Measurements from ENCODE around the gene FOXC2. TPM values are rescaled to one million over a fixed set of nuclear protein-coding genes. Genes with fewer than 3 reads are reported as not detected.

Gene FOXC2
- total RNA-seq, 2 donors from 2014 or later: 11.9 to 12.2 TPM

DNA sequence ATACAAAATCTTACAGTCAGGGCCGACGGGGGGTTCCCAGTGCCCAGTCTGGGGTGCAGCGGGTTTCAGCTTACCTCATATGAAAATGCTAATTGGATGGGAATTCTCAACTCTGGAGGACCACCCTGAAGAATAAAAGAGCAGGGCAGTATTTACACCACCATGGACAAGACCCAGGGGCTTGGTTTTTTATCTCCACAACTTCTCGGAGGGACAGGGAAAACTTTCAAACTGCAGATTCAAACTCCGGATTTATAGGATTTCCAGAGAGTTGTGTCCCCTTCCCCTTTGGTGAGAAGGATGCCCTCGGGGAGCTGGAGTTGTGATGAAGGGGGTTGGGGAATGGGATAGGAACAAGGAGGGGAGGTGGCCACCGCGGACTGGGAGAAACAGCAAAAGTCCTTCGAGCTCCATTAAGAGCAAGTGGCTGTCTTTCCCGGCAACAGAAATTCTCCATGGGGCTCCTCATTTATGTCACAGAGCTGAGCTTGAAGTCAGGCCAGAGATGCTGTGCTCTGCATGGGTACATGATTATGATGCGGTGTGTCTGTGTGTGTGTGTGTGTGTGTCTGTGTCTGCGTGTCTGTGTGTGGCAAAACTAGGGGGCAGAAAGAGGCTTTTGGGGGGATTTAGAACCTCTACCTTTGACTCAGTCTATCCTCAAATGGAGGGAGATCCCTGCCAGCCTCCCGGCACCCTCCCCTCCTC, 27.4 kb downstream of the FOXC2 start:
- intact Hi-C loops (cut with DNase I): no loop called here
- no peak for DNase-seq (ENCODE audit: low spot score)

GRCh38 chr16:86594721-86595120, 28.1 kb downstream of the FOXC2 start:
- DNase-seq (ENCODE audit: low spot score): no peak
- intact Hi-C loops (cut with DNase I): no loop called here

DNA sequence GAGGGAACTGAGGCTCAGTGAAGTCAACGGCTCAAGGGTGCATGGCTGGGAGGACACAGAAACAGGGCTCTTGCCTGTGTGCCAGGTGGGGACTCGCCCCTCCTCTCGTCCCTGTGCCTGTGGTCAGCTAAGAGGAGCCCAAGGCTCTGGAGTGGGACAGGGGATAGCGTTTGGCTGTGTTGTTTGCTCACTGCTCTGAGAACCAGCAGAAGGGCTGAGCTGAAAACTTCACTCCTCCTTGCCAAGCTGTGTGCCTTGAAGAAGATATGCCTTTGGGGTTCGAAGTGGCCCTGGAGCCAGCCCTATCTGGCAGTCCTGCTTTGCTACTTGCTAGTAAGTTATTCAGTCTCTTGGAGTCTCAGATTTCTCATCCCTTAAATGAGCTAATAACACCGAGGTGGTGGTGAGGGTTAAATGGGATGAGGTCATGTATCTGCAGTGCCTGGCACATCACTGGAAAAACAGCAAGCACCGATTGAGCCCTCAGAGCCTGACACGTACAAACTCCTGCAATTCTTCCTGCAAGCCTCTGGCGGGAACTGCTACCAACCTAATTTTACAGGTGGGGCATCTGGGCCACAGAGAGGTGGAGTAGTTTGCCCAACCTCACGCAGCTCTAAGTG, 29.5 kb downstream of the FOXC2 start:
- intact Hi-C loops (cut with DNase I): no loop called here

DNA sequence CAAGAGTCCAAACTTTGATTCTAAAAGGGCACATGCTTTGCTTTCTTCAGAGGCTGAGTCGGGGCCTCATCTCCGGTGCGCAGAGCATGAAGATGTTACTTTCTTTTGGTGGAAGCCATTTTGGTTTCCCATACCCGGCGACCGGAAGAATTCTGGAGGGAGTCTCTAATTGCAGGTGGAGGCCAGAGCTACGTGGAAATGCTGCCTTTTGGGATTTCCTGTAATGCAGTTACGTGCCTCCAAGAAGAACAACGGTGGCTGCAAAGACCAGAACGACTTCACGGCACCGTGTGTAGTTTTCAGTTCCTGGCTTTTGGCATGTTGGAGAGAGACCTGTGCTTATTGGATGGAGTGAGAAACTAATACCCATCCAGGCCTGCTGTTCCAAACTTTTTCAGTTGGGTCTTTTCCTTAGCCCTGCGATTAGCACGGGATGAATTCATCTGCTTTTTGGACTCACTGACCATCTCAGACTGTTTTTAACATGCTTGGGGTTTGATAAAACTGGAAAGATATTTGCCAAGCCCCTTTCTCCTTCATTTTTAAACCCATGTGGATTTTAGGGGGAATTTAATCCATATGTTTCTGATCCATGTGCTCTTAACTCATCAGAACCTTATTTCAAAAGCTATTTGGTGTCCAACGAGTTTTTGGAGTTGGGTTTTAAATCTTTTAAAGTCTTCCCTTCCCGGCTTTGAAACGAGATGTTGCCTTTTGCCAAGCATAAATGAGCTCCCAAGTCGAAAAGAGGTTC, 30.7 kb downstream of the FOXC2 start:
- intact Hi-C loops (cut with DNase I): no loop called here

More for the DNA sequence above, 29.5 kb downstream of the FOXC2 start:
- DNase-seq (ENCODE audit: low spot score): no peak

GRCh38 chr16:86597880-86598606, 31.4 kb downstream of the FOXC2 start:
- intact Hi-C loops (cut with DNase I): no loop called here
- no peak for DNase-seq (ENCODE audit: low spot score)

More for the DNA sequence above, 30.7 kb downstream of the FOXC2 start:
- DNase-seq (ENCODE audit: low spot score): no peak

DNA sequence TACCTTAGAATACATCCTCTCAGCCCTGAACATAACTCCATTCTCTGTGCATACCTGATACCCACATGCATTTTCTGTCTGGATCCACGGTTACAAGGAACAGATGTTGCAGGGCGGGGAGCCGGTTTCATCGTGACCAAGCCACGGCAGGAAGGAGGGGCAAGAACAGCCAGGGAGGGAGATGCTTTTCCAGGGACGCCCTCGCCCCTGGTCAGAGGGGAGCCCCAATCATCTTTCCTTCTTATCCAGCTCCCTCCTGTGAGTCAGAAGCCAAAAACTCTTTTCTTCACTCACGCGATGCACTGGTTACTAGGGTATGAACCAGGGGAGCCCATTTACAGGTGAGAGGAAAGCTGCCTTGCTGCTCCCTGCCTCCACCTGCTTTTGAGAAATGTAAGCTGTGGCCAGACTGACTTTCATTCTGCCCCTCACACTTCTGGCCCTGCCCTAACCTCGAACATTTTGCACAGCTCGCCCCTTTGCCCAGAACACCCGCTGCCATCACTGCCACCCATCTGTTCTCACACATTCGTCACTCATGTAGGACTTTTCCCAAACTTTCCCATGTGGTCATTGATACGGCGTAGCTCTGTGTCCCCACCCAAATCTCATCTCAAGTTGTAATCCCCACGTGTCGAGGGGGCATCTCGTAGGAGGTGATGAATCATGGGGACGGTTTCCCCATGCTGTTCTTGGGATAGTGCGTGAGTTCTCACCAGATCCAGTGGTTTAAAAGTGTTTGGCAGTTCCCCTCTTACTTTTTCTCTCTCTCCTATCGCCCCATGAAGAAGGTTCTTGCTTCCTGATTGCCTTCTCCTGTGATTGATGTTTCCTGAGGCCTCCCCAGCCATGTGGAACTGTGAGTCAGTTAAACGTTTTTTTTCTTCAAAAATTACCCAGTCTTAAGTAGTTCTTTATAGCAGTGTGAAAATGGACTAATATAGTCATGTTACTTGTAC, 32.3 kb downstream of the FOXC2 start:
- no peak for DNase-seq (ENCODE audit: low spot score)
- intact Hi-C loops (cut with DNase I): no loop called here

GRCh38 chr16:86601356-86601755, 34.7 kb downstream of the FOXC2 start:
- DNase-seq (ENCODE audit: low spot score): no peak
- intact Hi-C loops (cut with DNase I): no loop called here

DNA sequence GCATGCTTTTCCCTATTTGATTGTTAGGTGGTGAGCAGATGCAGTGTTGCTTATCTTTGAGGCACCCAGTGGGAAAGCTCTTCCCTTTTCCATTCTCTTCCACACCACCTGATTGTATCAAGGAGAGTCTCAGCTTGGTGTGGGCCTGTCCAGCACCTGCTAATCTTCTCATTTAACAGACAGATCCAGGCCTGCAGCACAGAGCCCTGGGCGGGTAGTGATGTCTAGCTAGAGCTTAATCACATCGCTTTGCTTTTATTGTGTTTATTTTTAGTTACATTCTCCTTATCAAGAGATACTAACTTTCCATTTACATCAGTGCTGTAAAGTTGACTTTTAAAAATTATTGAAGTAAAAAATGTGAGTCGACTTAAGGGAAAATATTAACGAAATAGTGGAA, 35.9 kb downstream of the FOXC2 start:
- intact Hi-C loops (cut with DNase I): no loop called here
- no peak for DNase-seq (ENCODE audit: low spot score)

DNA sequence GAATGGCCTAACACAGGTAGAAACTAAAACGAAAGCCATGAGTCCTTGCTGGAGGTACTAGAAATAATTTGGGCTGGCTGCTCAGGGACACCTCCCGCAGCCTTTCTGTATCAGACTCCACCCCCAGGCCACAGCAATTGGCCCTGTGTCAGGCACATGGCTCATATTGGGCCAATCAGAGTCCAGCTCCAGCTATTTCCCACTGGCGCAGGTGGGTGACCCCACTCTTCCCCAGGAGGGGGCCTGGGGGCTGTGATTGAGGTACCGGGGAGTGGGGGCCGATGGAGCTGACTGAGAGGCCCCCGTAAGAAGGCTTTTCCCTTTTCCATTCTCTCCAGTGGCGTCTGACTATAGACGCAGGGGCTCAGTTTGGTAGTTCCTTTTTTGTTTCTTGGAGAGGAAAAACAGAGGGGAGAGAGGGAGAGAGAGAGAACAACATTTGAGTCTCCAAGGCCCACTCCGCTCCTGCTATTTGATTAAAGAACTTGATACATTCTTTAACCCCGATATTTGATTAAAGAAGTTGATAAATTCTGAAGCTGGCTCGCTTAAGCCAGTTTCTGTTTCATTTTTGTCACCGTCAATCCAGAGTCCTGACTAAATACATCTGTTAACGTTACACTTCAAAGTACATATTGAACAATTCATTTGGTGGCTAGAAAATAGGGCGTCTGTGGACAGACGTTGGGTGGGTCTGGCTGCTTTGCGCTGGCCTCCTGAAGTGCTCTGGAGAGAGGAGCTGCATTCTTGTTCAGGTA, 38.0 kb downstream of the FOXC2 start:
- no peak for DNase-seq (ENCODE audit: low spot score)

GRCh38 chr16:86605950-86606349, 39.3 kb downstream of the FOXC2 start:
- no peak for DNase-seq (ENCODE audit: low spot score)

More for the DNA sequence above, 38.0 kb downstream of the FOXC2 start:
- intact Hi-C loops (cut with DNase I): no loop called here

GRCh38 chr16:86608301-86608747, 41.7 kb downstream of the FOXC2 start:
- DNase-seq (ENCODE audit: low spot score): no peak
- intact Hi-C loops (cut with DNase I): no loop called here

More at GRCh38 chr16:86605950-86606349, 39.3 kb downstream of the FOXC2 start:
- intact Hi-C loops (cut with DNase I): no loop called here

DNA sequence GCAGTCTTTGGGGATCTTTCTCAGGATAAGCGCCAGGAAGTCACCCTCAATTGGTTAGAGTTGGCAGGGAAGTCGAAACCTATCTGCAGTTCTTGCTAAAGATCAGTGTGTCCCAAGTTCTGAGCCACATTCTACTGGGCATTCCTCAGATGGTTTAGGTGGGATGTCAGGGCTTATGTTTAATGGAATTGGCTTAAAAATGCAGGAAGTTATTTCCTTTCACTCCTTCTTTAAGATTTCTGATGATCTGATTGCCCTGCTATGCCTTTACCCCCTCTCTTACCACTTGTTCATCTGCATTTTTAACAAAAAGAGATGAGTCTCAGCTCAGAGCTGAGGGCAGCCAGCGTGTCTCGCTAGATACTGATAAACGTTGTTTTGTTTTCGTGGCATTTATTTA, 42.5 kb downstream of the FOXC2 start:
- intact Hi-C loops (cut with DNase I): no loop called here
- DNase-seq (ENCODE audit: low spot score): no peak

DNA sequence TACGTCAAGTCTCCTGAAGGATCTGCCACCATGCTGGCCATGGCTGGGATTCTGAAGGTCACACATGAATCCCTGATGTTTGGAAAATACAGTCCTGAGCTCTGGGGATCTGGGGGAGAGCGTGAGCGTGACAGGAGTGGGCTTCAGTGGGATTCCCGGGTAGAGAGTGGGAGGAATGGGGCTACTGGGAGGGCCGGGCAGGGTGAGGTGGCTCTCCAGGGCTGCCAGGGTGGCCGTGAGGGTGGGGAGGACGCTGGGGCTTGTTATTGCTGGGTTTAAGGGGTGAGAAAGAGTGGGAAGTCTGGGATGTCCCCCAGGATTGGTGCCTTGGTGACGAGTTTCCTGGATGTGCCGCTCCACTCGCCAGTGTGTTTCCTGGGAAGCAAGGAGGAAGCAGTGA, 43.0 kb downstream of the FOXC2 start:
- no peak for DNase-seq (ENCODE audit: low spot score)
- intact Hi-C loops (cut with DNase I): loop anchor here in 1 of 2 donors (10.0 kb wide), 1 partner anchor 65 kb away; no protein-coding TSS in a partner anchor

- DNase-seq (ENCODE audit: low spot score): no peak
- intact Hi-C loops (cut with DNase I): loop anchor here (1.0 to 10.0 kb wide), 2 partner anchors 28 to 64 kb away; no protein-coding TSS in a partner anchor
Observed at GRCh38 chr16:86610779-86611524, 44.3 kb downstream of the FOXC2 start.

DNA sequence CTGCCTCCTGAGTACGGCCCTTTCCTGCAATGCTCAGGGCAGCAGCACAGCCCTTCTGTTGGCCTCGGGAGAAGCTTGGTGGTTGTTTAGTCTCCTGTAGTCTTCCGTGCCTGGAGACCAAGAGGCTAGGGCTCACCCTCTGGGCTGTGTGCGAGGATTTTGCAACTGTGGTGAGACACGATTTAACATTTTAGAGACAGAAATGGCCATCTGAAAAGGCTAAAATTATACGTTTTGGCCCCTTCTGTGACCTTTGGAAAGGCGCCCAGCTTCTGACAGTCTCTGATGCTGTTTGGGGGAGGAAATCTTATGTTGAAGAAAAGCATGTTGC, 44.9 kb downstream of the FOXC2 start:
- no peak for DNase-seq (ENCODE audit: low spot score)
- intact Hi-C loops (cut with DNase I): loop anchor here (1.0 to 10.0 kb wide), 2 partner anchors 28 to 63 kb away; no protein-coding TSS in a partner anchor

DNA sequence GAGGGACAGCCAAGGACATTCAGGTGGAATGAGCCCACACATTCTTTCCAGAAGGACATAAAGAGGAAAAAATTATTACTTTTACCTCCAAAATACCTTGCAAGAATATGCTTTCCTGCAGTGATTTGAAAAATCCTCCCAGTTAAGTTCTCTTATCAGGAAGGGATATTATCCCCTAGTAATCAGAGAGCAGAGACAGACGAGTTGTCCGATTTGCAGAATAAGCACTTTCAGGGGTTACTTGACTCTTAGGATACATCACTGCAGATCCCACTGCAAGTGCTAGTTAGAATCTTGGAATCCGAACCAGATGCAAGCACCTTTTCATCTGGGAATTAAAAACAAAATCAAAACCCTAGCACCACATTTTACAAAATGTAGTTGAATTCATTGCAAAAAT, 45.3 kb downstream of the FOXC2 start:
- no peak for DNase-seq (ENCODE audit: low spot score)
- intact Hi-C loops (cut with DNase I): loop anchor here (1.0 to 10.0 kb wide), 2 partner anchors 27 to 63 kb away; no protein-coding TSS in a partner anchor

- intact Hi-C loops (cut with DNase I): loop anchor here in 1 of 2 donors (10.0 kb wide), 1 partner anchor 60 kb away; no protein-coding TSS in a partner anchor
- no peak for DNase-seq (ENCODE audit: low spot score)
Observed at GRCh38 chr16:86614699-86615098, 48.1 kb downstream of the FOXC2 start.
